Measurements from ENCODE around the gene OR5K4.

DNA sequence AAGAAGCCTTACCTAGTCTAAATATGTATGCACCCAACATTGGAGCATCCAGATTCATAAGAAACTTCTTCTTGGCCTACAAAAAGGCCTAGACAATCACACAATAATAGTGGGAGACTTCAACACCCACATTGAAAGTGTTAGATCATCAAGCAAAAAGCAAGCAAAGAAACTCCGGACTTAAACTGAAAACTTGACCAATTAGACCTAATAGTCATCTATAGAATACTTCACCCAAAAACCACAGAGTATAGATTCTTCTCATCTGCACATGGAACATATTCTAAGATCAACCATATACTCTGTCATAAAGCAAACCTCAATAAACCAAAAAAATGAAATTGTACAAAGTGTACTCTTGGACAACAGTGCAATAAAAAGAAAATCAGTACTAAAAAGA, 22.3 kb upstream of the OR5K4 start:
- TF ChIP-seq, protein P1, sequence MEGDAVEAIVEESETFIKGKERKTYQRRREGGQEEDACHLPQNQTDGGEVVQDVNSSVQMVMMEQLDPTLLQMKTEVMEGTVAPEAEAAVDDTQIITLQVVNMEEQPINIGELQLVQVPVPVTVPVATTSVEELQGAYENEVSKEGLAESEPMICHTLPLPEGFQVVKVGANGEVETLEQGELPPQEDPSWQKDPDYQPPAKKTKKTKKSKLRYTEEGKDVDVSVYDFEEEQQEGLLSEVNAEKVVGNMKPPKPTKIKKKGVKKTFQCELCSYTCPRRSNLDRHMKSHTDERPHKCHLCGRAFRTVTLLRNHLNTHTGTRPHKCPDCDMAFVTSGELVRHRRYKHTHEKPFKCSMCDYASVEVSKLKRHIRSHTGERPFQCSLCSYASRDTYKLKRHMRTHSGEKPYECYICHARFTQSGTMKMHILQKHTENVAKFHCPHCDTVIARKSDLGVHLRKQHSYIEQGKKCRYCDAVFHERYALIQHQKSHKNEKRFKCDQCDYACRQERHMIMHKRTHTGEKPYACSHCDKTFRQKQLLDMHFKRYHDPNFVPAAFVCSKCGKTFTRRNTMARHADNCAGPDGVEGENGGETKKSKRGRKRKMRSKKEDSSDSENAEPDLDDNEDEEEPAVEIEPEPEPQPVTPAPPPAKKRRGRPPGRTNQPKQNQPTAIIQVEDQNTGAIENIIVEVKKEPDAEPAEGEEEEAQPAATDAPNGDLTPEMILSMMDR (optimal IDR thresholded peaks at IDR 0.05 in 1 of 3, IDR thresholded peaks at IDR 0.05 in 1 of 3, conservative IDR thresholded peaks at IDR 0.05 in 1 of 3; ENCODE audit: extremely low read depth in 1 of 3, insufficient read depth in 2 of 3, low read length in 3 of 3) = no peak
- TF ChIP-seq EZH2 (IDR thresholded peaks at IDR 0.05; ENCODE audit: low read length) = no peak
